ENCODE results near the gene YLPM1.
A peak's percentile ranks its signal among the peaks of the same experiment; 100 is the strongest.

The YLPM1 gene

GRCh38 chr14:74868739-74869138 lies 105.6 kb downstream of the YLPM1 start:
- DNase-seq (ENCODE audit: low read depth, low spot score), result no peak

- DNase-seq (ENCODE audit: low read depth, low spot score), result no peak
Observed at GRCh38 chr14:74871819-74872218, 108.7 kb downstream of the YLPM1 start.

- DNase-seq (ENCODE audit: low read depth, low spot score), result no peak
Observed at GRCh38 chr14:74875204-74875603, 112.1 kb downstream of the YLPM1 start.

- DNase-seq (ENCODE audit: low read depth, low spot score), result no peak
Observed at GRCh38 chr14:74875941-74876913, 113.1 kb downstream of the YLPM1 start, which contains the start of gene PROX2. TSS of gene PROX2 (minus strand) at chr14:74876145. CDS start at chr14:74863834, 12,311 bp downstream.

GRCh38 chr14:74879427-74880182 lies 116.5 kb downstream of the YLPM1 start:
- DNase-seq (ENCODE audit: low read depth, low spot score), result no peak

GRCh38 chr14:74881431-74882102 lies 118.5 kb downstream of the YLPM1 start, which contains the start of gene DLST:
TSS of gene DLST (plus strand) at chr14:74881916. CDS start at chr14:74881954, 38 bp downstream.
- DNase-seq (ENCODE audit: low read depth, low spot score), result peak; percentile 95

GRCh38 chr14:74882103-74882920 lies 119.2 kb downstream of the YLPM1 start:
- DNase-seq (ENCODE audit: low read depth, low spot score), result peak; percentile 57
